NCI-H1436 (cell line): ENCODE data around the gene CACNA1C.

ENCODE experiments used
- DNase-seq: peaks from one replicate; lab custom pipeline; 2025; lab: John Stamatoyannopoulos, UW

The CACNA1C gene

DNA sequence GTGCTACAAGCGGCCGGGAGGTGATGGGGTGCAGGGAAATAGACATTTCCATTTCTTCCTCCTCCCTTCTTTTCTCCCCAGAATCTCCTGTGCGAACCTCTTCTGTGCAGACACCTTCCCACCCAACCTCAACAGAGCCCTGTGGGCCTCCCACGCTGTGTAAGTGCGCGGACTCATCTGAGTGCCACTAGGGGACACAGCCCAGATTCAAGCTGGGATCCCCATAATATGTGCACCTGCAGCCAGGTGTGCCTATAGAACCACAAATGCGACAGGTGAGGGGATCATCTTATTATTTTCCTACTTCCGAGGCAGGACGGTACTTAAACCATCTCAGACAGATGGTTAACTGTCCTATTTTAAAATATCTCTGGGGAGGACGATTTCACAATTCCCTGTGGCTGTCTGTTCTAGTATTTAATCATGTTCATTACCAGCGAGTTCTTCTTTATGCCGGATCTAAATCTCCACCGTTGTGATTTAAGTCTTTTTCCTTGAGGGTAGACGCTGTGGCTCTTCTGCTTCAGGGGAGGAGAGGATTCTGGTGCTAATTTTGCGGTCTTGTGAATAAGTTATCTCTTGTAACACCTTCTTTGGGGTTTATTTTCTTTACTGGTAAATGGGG is 17.2 kb upstream of the CACNA1C start:
- no peak for DNase-seq

- DNase-seq = no peak
Observed at GRCh38 chr12:2039034-2039433, 13.8 kb upstream of the CACNA1C start.

DNA sequence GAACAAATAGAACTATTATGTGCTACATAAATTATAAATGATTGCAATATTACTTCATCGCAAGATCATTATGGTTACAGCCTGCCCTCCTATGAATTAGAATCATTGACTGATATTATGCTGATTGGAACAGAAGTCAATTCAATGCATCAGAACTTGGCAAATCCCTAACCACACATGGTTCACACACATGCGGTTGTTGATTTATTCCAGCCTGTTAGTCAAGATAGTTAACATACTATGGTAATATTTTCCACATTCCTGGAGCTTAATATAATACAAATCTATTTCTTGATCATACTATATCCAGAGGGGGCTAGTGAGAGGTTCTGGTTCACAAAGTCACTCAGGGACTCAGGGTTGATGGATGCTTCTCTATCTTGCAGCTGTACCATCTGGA is 9.7 kb upstream of the CACNA1C start:
- DNase-seq = no peak

GRCh38 chr12:2044165-2044564 is 8.6 kb upstream of the CACNA1C start:
- DNase-seq = no peak

DNA sequence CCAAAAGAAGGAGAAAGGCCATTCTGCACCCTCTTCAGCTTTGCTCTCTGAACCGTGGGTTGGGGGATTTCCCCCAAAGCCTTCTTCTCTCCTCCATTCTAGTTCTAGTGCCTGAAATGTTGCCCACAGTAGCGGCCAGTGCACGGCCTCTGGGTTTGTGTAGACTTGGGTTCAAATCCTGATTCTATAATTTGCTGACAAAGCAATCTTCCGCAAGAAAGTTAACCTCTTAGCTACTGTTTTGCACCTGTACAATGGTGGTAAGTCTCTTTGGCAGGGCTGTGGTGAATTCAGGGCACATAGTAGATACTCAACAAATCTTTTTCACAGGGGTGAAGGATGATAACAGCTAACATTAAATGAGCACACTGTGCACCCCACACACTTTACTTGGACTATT is 5.8 kb upstream of the CACNA1C start:
- no peak for DNase-seq

DNA sequence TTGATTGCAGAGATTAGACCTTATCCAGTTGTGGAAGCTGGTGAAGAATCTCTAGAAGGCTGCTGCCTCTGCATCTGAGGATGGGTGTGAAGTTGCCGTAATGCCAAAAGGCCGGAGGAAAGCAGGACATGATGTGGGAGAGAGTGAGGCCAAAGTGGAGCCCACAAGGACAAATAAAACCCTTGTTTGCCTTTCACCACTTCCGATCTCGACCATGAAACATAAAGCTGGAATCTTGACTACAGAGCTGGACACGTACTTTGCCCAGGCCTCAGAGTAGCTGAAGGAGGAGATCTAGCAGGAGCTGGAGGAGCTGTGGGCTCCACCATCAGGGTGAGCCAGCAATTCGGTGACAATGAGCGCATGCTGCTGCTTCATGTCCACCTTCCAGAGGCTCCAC is 5.0 kb upstream of the CACNA1C start:
- no peak for DNase-seq

GRCh38 chr12:2049604-2050540 is 2.9 kb upstream of the CACNA1C start:
- no peak for DNase-seq

- no peak for DNase-seq
Observed at GRCh38 chr12:2051700-2052621, 826 bp upstream of the CACNA1C start.

- DNase-seq = no peak
Observed at GRCh38 chr12:2053691-2054090, 904 bp downstream of the CACNA1C start.

- no peak for DNase-seq
Observed at GRCh38 chr12:2054091-2055018, 1.6 kb downstream of the CACNA1C start.

GRCh38 chr12:2057041-2057794 is 4.4 kb downstream of the CACNA1C start:
- peak; percentile 75 for DNase-seq

DNA sequence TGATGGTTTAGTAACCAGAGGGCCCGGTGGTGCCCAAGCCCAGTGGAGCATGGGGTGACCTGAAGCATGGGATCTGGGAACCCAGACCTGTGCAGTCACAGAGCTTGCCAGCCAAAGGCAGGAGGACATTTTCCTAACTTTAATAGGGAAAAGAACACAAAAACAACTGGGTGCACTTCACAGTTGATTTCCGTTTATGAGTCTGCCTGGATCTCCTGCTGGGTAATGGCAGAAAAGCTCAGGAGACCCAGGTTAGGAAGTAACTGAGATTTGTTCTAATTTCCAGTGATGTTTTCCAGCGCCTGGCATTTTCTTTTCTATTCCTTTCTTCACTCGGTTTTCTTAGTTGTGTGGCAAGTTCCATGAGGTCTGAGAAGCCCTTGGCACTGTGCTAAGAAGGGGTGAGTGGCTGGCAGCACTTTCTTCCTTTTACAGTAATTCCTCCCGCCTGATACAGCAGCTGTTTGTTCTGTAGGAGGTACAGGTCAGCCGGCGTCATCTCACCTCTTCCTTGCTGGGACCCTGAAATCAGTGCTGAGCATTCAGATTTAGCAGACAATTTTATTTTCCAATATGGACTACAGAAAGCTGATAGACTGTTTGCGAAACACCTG is 5.1 kb downstream of the CACNA1C start:
- DNase-seq = no peak

- DNase-seq = no peak
Observed at GRCh38 chr12:2058837-2059236, 6.0 kb downstream of the CACNA1C start.

- no peak for DNase-seq
Observed at GRCh38 chr12:2061402-2061801, 8.6 kb downstream of the CACNA1C start.

- no peak for DNase-seq
Observed at GRCh38 chr12:2064071-2064507, 11.3 kb downstream of the CACNA1C start.

DNA sequence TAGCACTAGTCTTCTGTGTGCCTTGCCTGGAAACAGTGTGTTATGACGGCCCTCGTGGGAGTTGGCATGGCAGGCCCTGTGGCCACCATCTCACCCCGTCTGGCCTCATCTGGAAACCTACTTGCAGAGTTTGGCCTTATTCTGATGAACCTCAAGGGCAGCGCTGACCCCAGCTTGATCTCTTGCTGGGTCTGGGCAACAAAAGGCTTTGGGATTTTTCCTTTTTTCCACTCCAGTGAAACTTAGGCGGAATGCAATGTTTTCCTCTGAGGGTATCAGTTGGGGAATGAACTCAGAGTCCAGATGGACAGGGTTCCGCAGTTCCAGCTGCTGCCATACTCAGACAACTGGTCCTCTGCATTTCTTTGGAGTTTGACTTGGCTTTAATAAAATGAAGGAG is 15.9 kb downstream of the CACNA1C start:
- no peak for DNase-seq

DNA sequence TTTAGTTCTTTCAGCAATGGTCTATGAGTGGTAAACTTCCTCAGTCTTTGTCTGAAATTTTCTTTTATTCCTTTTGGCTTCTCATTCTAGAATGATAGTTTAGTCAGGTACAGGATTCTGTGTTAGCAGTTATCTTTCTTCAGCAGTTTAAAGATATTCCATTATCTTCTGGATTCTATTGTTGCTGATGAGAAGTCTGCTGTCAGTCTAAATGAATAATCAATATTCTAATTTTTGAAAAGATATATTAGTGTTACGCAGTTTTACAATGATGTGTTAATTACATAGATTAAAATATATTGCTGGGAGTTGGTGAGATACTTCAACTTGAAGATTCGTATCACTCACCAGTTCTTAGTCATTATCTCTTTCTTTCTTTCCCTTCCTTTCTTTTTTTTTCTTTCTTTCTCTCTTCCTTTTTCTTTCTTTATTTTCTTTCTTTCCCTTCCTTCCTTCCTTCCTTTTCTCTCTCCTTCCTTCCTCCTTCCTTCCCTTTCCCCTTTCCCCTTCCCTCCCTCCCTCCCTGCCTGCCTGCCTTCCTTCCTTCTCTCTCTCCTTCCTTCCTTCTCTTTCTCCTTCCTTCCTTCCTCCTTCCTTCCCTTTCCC is 17.8 kb downstream of the CACNA1C start:
- DNase-seq = no peak

DNA sequence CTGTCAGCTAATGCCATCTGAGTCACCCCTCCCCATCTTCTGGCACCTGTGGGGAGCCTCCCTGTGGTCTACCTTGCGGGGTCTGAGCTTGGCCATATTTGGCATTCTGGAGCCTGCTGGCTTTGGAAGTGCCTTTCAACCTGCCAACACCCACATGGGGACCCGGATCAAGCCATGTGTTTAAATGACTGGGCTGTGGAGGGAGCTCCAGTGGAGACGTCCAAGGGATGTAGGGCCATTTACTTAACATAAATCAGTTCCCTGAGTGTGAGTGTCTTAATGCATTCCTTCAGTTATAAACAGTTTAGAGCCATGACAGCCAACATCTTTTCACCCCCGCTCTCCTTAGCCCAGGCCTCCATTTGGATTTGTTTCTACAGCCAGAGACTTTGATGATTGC is 22.0 kb downstream of the CACNA1C start:
- DNase-seq = no peak

- no peak for DNase-seq
Observed at GRCh38 chr12:2075508-2076195, 22.9 kb downstream of the CACNA1C start.
